K562 (cell line): ENCODE results near the gene RNPEP. TPM values are rescaled to one million over a fixed set of nuclear protein-coding genes. Genes with fewer than 3 reads are reported as not detected.

Experiments
- CHD4 ChIP-seq: fragments of 200-600 bp; sonication (generic); IDR thresholded peaks from 3 replicates; pipeline ENCODE4 v1.6.1; 2012; ENCODE audit warnings: low read depth, mild to moderate bottlenecking, mixed read lengths, low read length, inconsistent platforms; ENCODE audit not compliant: insufficient read depth, insufficient replicate concordance, poor library complexity, severe bottlenecking
- CREB1 ChIP-seq, 2 experiments: sonication (generic) in 1 of 2; formaldehyde crosslinking in 1 of 2; IDR thresholded peaks; 2 replicates each; pipeline versions ENCODE4 v1.6.1 to v1.8.0; 2012 to 2022; ENCODE audit warnings: inconsistent platforms in 1 of 2, mild to moderate bottlenecking in 1 of 2, missing genetic modification reagents in 1 of 2, moderate library complexity in 1 of 2
- DMBX1 ChIP-seq: fragments of 250-450 bp; sonication (Bioruptor Pico); IDR thresholded peaks from 2 replicates; pipeline ENCODE4 v1.8.0; 2022; ENCODE audit warnings: inconsistent platforms, mild to moderate bottlenecking, moderate library complexity, borderline replicate concordance
- ETV5 ChIP-seq: sonication (generic); formaldehyde crosslinking; IDR thresholded peaks from 2 replicates; pipeline ENCODE4 v1.4.0; 2020; ENCODE audit warnings: low read depth, mild to moderate bottlenecking, missing genetic modification reagents
- GTF2F1 ChIP-seq: IDR thresholded peaks from 2 replicates; pipeline ENCODE4 v1.6.1; 2011; ENCODE audit warnings: low read depth, low read length, improper control_type of control experiment
- HLTF ChIP-seq: fragments of 450-650 bp; IDR thresholded peaks from 2 replicates; pipeline ENCODE4 v1.6.1; 2016
- HNRNPL ChIP-seq: fragments of 200-400 bp; formaldehyde crosslinking; IDR thresholded peaks from 2 replicates; pipeline ENCODE4 v1.6.1; 2017; ENCODE audit warnings: low read depth, mild to moderate bottlenecking, low read length
- IRF9 ChIP-seq: fragments of 450-650 bp; IDR thresholded peaks from 2 replicates; pipeline ENCODE4 v1.6.1; 2016; ENCODE audit warnings: missing biosample characterization, missing genetic modification characterization
- PKNOX1 ChIP-seq: fragments of 450-650 bp; IDR thresholded peaks from 2 replicates; pipeline ENCODE4 v1.6.1; 2016
- PRPF4 ChIP-seq: fragments of 200-400 bp; formaldehyde crosslinking; IDR thresholded peaks from one replicate; pipeline ENCODE4 v1.6.1; 2017; ENCODE audit warnings: low read length, low read depth, mild to moderate bottlenecking; ENCODE audit not compliant: insufficient read depth, poor library complexity, severe bottlenecking
- RB1 ChIP-seq: fragments of 450-650 bp; IDR thresholded peaks from 2 replicates; pipeline ENCODE4 v1.6.1; 2017; ENCODE audit warnings: low read depth, mild to moderate bottlenecking
- SAP30 ChIP-seq: fragments of 200-600 bp; sonication (generic); IDR thresholded peaks from 2 replicates; pipeline ENCODE4 v1.6.1; 2012; ENCODE audit warnings: borderline replicate concordance, low read depth, mild to moderate bottlenecking, moderate library complexity, low read length, control low read depth, inconsistent platforms; ENCODE audit not compliant: insufficient read depth, poor library complexity, severe bottlenecking
- SIX5 ChIP-seq, 2 experiments: IDR thresholded peaks; 2 replicates each; pipeline ENCODE4 v1.6.1; 2011; ENCODE audit warnings: low read length in 2 of 2, borderline replicate concordance in 1 of 2, low read depth in 1 of 2, mild to moderate bottlenecking in 1 of 2, moderate library complexity in 1 of 2; ENCODE audit not compliant: insufficient read depth in 1 of 2
- SMARCE1 ChIP-seq: fragments of 450-650 bp; IDR thresholded peaks from 2 replicates; pipeline ENCODE4 v1.7.1; 2016; ENCODE audit warnings: mild to moderate bottlenecking
- UBTF ChIP-seq, 2 experiments: IDR thresholded peaks; 2 replicates each; pipeline ENCODE4 v1.6.1; 2012; ENCODE audit warnings: improper control_type of control experiment in 2 of 2, low read depth in 2 of 2, low read length in 2 of 2, borderline replicate concordance in 1 of 2
- YBX1 ChIP-seq: fragments of 450-650 bp; IDR thresholded peaks from 2 replicates; pipeline ENCODE4 v1.7.1; 2016; ENCODE audit warnings: mild to moderate bottlenecking
- ZBTB2 ChIP-seq: fragments of 450-650 bp; IDR thresholded peaks from 2 replicates; pipeline ENCODE4 v1.6.1; 2016; ENCODE audit warnings: antibody characterized with exemption
- ZNF232 ChIP-seq: sonication (generic); formaldehyde crosslinking; IDR thresholded peaks from 2 replicates; pipeline ENCODE4 v1.8.0; 2022; ENCODE audit warnings: mild to moderate bottlenecking, missing genetic modification reagents
- ZNF263 ChIP-seq: sonication (generic); formaldehyde crosslinking; IDR thresholded peaks from 2 replicates; pipeline ENCODE4 v1.8.0; 2022; ENCODE audit warnings: mild to moderate bottlenecking, missing genetic modification reagents, borderline replicate concordance
- polyA plus RNA-seq, 8 experiments: library from polyadenylated mRNA; depleted of rRNA in 4 of 8; stranded (reverse) in 5 of 8; unstranded in 3 of 8; fragments of >200 nt; fragmentation: Nextera tagmentation in 2 of 8; fragmentation: Illumina TruSeq in 1 of 8; extraction: Ambion mirVana in 2 of 8; extraction: Trizol in 1 of 8; gene quantifications; 2 replicates each; pipeline versions ENCODE4 v1.2.1 to v1.2.3, GENCODE V29; 2011 to 2014; ENCODE audit warnings: inconsistent platforms in 1 of 8, missing spikeins in 1 of 8
- total RNA-seq, 7 experiments: library from RNA; depleted of rRNA in 6 of 7; stranded (reverse); fragments of >200 nt in 6 of 7; fragmentation: Illumina TruSeq in 2 of 7; extraction: Trizol in 2 of 7; gene quantifications; 2 replicates each; pipeline versions ENCODE4 v1.2.1 to v1.2.3, GENCODE V29; 2011 to 2021; ENCODE audit warnings: low replicate concordance in 1 of 7

RNPEP gene
- total and polyA plus RNA-seq, 9 of the 15 experiments (the other 6 are each of a cell fraction or from before 2014, with no cell fraction given): 27.5 to 131 (median 63.4) TPM

GRCh38 chr1:201955009-201955728 lies 27.3 kb upstream of the RNPEP start, which contains the start of gene TIMM17A (continued):
- TF ChIP-seq PKNOX1: peak; percentile 6; the same call in 1 of the 2 replicates
- TF ChIP-seq ETV5 (CRISPR knock-in tag): peak; percentile 47
- peak; percentile 77 for TF ChIP-seq RB1
- peak; percentile 99 for TF ChIP-seq HLTF
- peak; percentile 80; the same call in 1 of the 2 replicates for TF ChIP-seq CREB1 (IDR thresholded peaks at IDR 0.05)
- peak; percentile 80 for TF ChIP-seq CREB1 (CRISPR knock-in tag; IDR thresholded peaks at IDR 0.05)
- peak; percentile 86 for TF ChIP-seq SAP30
- TF ChIP-seq HNRNPL: peak; percentile 90
- TF ChIP-seq ZNF232 (CRISPR knock-in tag): peak; percentile 18; the same call in 1 of the 2 replicates
- peak; percentile 81 for TF ChIP-seq ZNF263 (CRISPR knock-in tag)
- TF ChIP-seq IRF9 (tag): no peak; the same call in 1 of the 2 replicates
- 0 out of 4 replicates have a peak, but pooled peaks of 1 of the 2 experiments have one; percentile 16 for TF ChIP-seq UBTF (IDR thresholded peaks at IDR 0.05; ENCODE audit: borderline replicate concordance in 1 of 2, low read depth in 2 of 2, low read length in 2 of 2)
- peak; percentile 96 for TF ChIP-seq ZBTB2
- peak; percentile 35 for TF ChIP-seq PRPF4
- TF ChIP-seq DMBX1 (CRISPR knock-in tag): 0 out of 2 replicates have a peak, but pooled peaks have one; percentile 35
- no peak for TF ChIP-seq YBX1
- peak; percentile 82 for TF ChIP-seq GTF2F1
- TF ChIP-seq SIX5 (IDR thresholded peaks at IDR 0.05; ENCODE audit: borderline replicate concordance in 1 of 2, insufficient read depth in 1 of 2, low read depth in 1 of 2, low read length in 2 of 2): no peak
- no peak for TF ChIP-seq CHD4
- peak; percentile 84 for TF ChIP-seq SMARCE1
